Caco-2 (cell line): ENCODE results near the gene NPAS4. TPM values are rescaled to one million over a fixed set of nuclear protein-coding genes. Genes with fewer than 3 reads are reported as not detected.

ENCODE experiments used
- BruUV-seq: library from RNA; stranded (reverse); fragments of 400-500 nt; replicated peaks from 2 replicates; lab custom pipeline; 2021; lab: Mats Ljungman, UMichigan
- CTCF ChIA-PET: fragments of 300-600 bp; sonication (Branson Sonifier 250); formaldehyde crosslinking; loops from one replicate; lab custom pipeline; 2022; ENCODE audit warnings: antibody characterized with exemption; lab: Charles Lee
- POLR2A ChIA-PET: fragments of 300-600 bp; sonication (Branson Sonifier 250); formaldehyde crosslinking; loops from one replicate; lab custom pipeline; 2022; ENCODE audit warnings: antibody characterized with exemption; lab: Charles Lee
- DNase-seq, 2 experiments: peaks; one replicate each; pipeline versions ENCODE4 v3.0.0 to v3.0.0-alpha.2; 2020 to 2022
- H3K27me3 ChIP-seq: replicated peaks from 2 replicates; pipeline ENCODE4 v1.6.0; 2011; ENCODE audit warnings: low read length; ENCODE audit not compliant: control insufficient read depth, insufficient read depth
- H3K36me3 ChIP-seq: 2 replicates; pipeline ENCODE4 v1.5.1; 2011; ENCODE audit warnings: low read length; ENCODE audit not compliant: control insufficient read depth, insufficient read depth
- H3K4me1 ChIP-seq: fragments of 250-450 bp; sonication (Bioruptor Pico); 2 replicates; pipeline ENCODE4 v1.5.1; 2020; ENCODE audit warnings: mild to moderate bottlenecking
- H3K4me3 ChIP-seq: 2 replicates; pipeline ENCODE4 v1.5.1; 2011; ENCODE audit warnings: low read depth, mild to moderate bottlenecking, control low read depth, low read length
- H3K9me3 ChIP-seq: fragments of 250-450 bp; sonication (Bioruptor Pico); 2 replicates; pipeline ENCODE4 v1.5.1; 2020; ENCODE audit warnings: mild to moderate bottlenecking, moderate library complexity
- H3K27ac Mint-ChIP-seq: one replicate; pipeline ENCODE4 v1.8.0; 2022; ENCODE audit warnings: mixed read lengths; ENCODE audit not compliant: unreplicated experiment
- H3K27me3 Mint-ChIP-seq: one replicate; pipeline ENCODE4 v1.8.0; 2022; ENCODE audit warnings: mixed read lengths; ENCODE audit not compliant: insufficient read depth, unreplicated experiment
- H3K36me3 Mint-ChIP-seq: one replicate; pipeline ENCODE4 v1.8.0; 2022; ENCODE audit warnings: mild to moderate bottlenecking, mixed read lengths; ENCODE audit not compliant: insufficient read depth, unreplicated experiment
- H3K4me1 Mint-ChIP-seq: one replicate; pipeline ENCODE4 v1.8.0; 2022; ENCODE audit warnings: low read depth, mixed read lengths; ENCODE audit not compliant: unreplicated experiment
- H3K4me3 Mint-ChIP-seq: one replicate; pipeline ENCODE4 v1.8.0; 2022; ENCODE audit warnings: mild to moderate bottlenecking, moderate library complexity, mixed read lengths; ENCODE audit not compliant: unreplicated experiment
- H3K9me3 Mint-ChIP-seq: one replicate; pipeline ENCODE4 v1.8.0; 2022; ENCODE audit warnings: mixed read lengths; ENCODE audit not compliant: unreplicated experiment
- CTCF ChIP-seq, 2 experiments: fragments of 200-600 bp in 1 of 2; IDR thresholded peaks; 1 replicate in 1 of 2; 2 replicates in 1 of 2; pipeline versions ENCODE4 v1.5.1 to v1.8.0; 2011 to 2022; ENCODE audit warnings: antibody characterized with exemption in 1 of 2, control low read depth in 1 of 2, inconsistent platforms in 1 of 2, low read depth in 1 of 2, low read length in 1 of 2, mild to moderate bottlenecking in 1 of 2, moderate library complexity in 1 of 2; ENCODE audit not compliant: insufficient read depth in 1 of 2, severe bottlenecking in 1 of 2, unreplicated experiment in 1 of 2
- intact Hi-C: fragments of 100-400 bp; cut with micrococcal nuclease; formaldehyde crosslinking; loops from one replicate; pipeline ENCODE4 v1.10.0; 2022; ENCODE audit not compliant: unreplicated experiment
- total RNA-seq: library from RNA; stranded (reverse); gene quantifications from 2 replicates; pipeline ENCODE4 v1.2.3, GENCODE V29; 2022

The NPAS4 gene
- total RNA-seq, 1 experiment from 2014 or later = not detected

- peaks cover 9% of the 10 kb centered on the region for H3K27me3 Mint-ChIP-seq
- H3K4me3 Mint-ChIP-seq = no peak overlapping the region
- CTCF ChIA-PET = interaction anchor here (0.5 to 1.5 kb wide), 12 partner anchors 13 to 413 kb away, joined by 3 to 29 read pairs (median 6); partner anchors contain the start of genes DPP3, MRPL11 and PELI3
- Histone ChIP-seq H3K9me3 (peaks cover 7% of the 10 kb centered on the region; the same call in 1 of the 2 replicates), H3K4me3 (no peak overlapping the region), H3K4me1 (no peaks in the 10 kb centered on the region), H3K36me3 (no peaks in the 10 kb centered on the region), H3K27me3 (no peaks in the 10 kb centered on the region; the same call in 1 of the 2 replicates)
- peaks cover 18% of the 10 kb centered on the region for H3K36me3 Mint-ChIP-seq
- no peak for TF ChIP-seq CTCF (IDR thresholded peaks at IDR 0.05; ENCODE audit: insufficient read depth in 1 of 2, low read depth in 1 of 2, low read length in 1 of 2, severe bottlenecking in 1 of 2, unreplicated experiment in 1 of 2)
- intact Hi-C loops = loop anchor here (1.0 kb wide), 2 partner anchors 17 to 59 kb away; partner anchors contain the start of genes DPP3 and MRPL11
- DNase-seq = peak; percentile 92 to 96
- peaks cover 10% of the 10 kb centered on the region for H3K9me3 Mint-ChIP-seq
- H3K4me1 Mint-ChIP-seq = peaks cover 14% of the 10 kb centered on the region
- POLR2A ChIA-PET = interaction anchor here (0.6 to 1.5 kb wide), 6 partner anchors 17 to 256 kb away, joined by 3 to 8 read pairs (median 4); partner anchors contain the start of genes DPP3, MRPL11, RBM14 and RBM4B
- H3K27ac Mint-ChIP-seq = no peak overlapping the region
- no TSS peak for BruUV-seq
Measured at GRCh38 chr11:66421492-66422205, 814 bp downstream of the NPAS4 start.

DNA sequence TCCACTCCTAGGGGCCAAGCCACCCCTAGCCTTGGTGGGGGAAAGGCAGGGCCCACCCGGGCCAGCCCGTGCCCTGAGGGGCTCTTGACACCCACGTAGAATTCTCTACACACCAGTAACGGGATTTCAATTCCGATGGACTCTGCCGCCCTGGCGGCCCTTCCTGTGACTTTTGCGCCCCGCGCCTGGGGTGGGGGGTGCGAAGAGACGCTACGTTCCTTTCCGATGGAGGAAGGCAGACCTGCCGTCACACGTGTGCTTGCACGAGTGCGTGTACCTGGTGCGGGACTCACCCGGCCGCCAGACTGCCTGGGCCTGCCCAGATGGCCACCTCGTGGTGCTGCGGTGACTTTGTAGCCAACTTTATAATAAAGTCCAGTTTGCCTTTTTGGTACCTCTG, 5.5 kb downstream of the NPAS4 start:
- H3K4me3 ChIP-seq = no peak overlapping the region
- Mint-ChIP-seq H3K9me3 (no peaks in the 10 kb centered on the region), H3K27ac (no peak overlapping the region), H3K36me3 (peaks cover 13% of the 10 kb centered on the region), H3K4me3 (no peak overlapping the region), H3K27me3 (peaks cover 3% of the 10 kb centered on the region), H3K4me1 (no peaks in the 10 kb centered on the region)
- intact Hi-C loops = no loop called here
- ChIA-PET POLR2A (no interaction called here), CTCF (no interaction called here)
- peaks cover 7% of the 10 kb centered on the region; the same call in 1 of the 2 replicates for H3K9me3 ChIP-seq
- H3K36me3 ChIP-seq = no peaks in the 10 kb centered on the region
- no peaks in the 10 kb centered on the region for H3K27me3 ChIP-seq
- H3K4me1 ChIP-seq = no peaks in the 10 kb centered on the region
- no TSS peak for BruUV-seq
- no peak for DNase-seq
- TF ChIP-seq CTCF (IDR thresholded peaks at IDR 0.05; ENCODE audit: insufficient read depth in 1 of 2, low read depth in 1 of 2, low read length in 1 of 2, severe bottlenecking in 1 of 2, unreplicated experiment in 1 of 2) = no peak

GRCh38 chr11:66428933-66429332, 8.1 kb downstream of the NPAS4 start:
- Mint-ChIP-seq H3K27ac (no peak overlapping the region), H3K9me3 (no peaks in the 10 kb centered on the region), H3K36me3 (peaks cover 23% of the 10 kb centered on the region), H3K4me1 (no peaks in the 10 kb centered on the region), H3K4me3 (no peak overlapping the region), H3K27me3 (no peaks in the 10 kb centered on the region)
- Histone ChIP-seq H3K4me1 (no peaks in the 10 kb centered on the region), H3K9me3 (no peaks in the 10 kb centered on the region), H3K36me3 (no peaks in the 10 kb centered on the region), H3K4me3 (no peak overlapping the region), H3K27me3 (no peaks in the 10 kb centered on the region)
- ChIA-PET POLR2A (no interaction called here), CTCF (interaction anchor here (1.1 to 1.4 kb wide), 3 partner anchors 10 to 250 kb away, joined by 3 to 11 read pairs (median 6); partner anchors contain the start of gene MRPL11)
- no peak for TF ChIP-seq CTCF (IDR thresholded peaks at IDR 0.05; ENCODE audit: insufficient read depth in 1 of 2, low read depth in 1 of 2, low read length in 1 of 2, severe bottlenecking in 1 of 2, unreplicated experiment in 1 of 2)
- no TSS peak for BruUV-seq
- intact Hi-C loops = no loop called here
- DNase-seq = no peak
